Measurements from ENCODE around the gene DYNC1I1.

DYNC1I1 gene

DNA sequence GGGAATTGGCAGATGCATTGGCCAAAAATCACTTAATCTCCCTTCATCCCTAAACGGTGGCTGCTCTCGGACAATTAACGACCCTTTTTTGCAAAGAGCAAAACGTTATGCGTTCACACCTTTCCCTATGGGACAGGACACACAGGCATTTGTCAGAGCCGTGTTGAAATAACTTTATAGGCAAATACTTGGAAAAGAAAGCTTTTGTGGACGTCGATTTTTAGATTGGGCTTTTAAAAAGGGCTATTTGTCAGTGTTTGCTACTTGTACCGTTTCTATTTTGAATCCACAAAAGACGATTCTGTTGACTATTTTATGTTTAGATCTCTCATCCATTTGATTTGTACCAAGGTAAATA, 304.0 kb downstream of the DYNC1I1 start:
- H3K4me2 ChIP-seq: no peak overlapping the region
- no peaks in the 10 kb centered on the region for H3K36me3 ChIP-seq (ENCODE audit: insufficient read depth)
- no peak overlapping the region for H3K27ac ChIP-seq
- H2AFZ ChIP-seq (ENCODE audit: low read depth): no peak overlapping the region
- H3K4me1 ChIP-seq (ENCODE audit: low read depth, poor library complexity, severe bottlenecking): no peaks in the 10 kb centered on the region
- TF ChIP-seq, protein P1, sequence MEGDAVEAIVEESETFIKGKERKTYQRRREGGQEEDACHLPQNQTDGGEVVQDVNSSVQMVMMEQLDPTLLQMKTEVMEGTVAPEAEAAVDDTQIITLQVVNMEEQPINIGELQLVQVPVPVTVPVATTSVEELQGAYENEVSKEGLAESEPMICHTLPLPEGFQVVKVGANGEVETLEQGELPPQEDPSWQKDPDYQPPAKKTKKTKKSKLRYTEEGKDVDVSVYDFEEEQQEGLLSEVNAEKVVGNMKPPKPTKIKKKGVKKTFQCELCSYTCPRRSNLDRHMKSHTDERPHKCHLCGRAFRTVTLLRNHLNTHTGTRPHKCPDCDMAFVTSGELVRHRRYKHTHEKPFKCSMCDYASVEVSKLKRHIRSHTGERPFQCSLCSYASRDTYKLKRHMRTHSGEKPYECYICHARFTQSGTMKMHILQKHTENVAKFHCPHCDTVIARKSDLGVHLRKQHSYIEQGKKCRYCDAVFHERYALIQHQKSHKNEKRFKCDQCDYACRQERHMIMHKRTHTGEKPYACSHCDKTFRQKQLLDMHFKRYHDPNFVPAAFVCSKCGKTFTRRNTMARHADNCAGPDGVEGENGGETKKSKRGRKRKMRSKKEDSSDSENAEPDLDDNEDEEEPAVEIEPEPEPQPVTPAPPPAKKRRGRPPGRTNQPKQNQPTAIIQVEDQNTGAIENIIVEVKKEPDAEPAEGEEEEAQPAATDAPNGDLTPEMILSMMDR (conservative IDR thresholded peaks at IDR 0.05; ENCODE audit: low read depth, low read length): no peak
- H3K4me3 ChIP-seq (IDR thresholded peaks at IDR 0.05; ENCODE audit: insufficient read depth, low read depth, low read length): no peak overlapping the region
- H3K79me2 ChIP-seq (ENCODE audit: insufficient read depth, low read depth): no peaks in the 10 kb centered on the region
- H3K9ac ChIP-seq: no peak overlapping the region
- no peaks in the 10 kb centered on the region for H4K20me1 ChIP-seq (ENCODE audit: insufficient read depth)
- H3K27me3 ChIP-seq (ENCODE audit: insufficient read depth, low read depth): no peaks in the 10 kb centered on the region

DNA sequence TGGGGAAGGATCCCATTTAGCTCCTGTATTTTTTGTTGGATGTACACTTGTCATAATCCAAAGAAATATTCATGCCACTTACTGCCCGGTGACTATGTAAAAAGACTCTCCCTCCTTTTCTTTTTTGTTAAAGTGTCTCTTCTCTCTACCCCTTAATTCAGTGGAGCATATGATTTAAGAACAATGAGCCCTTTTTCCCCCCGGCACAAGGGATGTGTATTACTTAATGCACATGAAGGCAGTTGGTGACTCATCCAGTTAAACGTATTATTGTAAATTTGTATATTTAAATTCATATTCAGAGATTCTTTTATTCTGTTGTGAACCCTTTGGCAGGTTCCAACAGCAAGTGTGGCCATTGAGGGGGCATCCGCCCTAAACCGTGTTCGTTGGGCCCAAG, 307.7 kb downstream of the DYNC1I1 start:
- Histone ChIP-seq H3K79me2 (ENCODE audit: insufficient read depth, low read depth) (no peaks in the 10 kb centered on the region), H3K27ac (no peak overlapping the region), H3K4me3 (IDR thresholded peaks at IDR 0.05; ENCODE audit: insufficient read depth, low read depth, low read length) (no peak overlapping the region), H3K4me2 (no peak overlapping the region), H4K20me1 (ENCODE audit: insufficient read depth) (no peaks in the 10 kb centered on the region), H3K4me1 (ENCODE audit: low read depth, poor library complexity, severe bottlenecking) (no peaks in the 10 kb centered on the region), H2AFZ (ENCODE audit: low read depth) (no peak overlapping the region), H3K36me3 (ENCODE audit: insufficient read depth) (no peaks in the 10 kb centered on the region), H3K9ac (no peak overlapping the region), H3K27me3 (ENCODE audit: insufficient read depth, low read depth) (no peaks in the 10 kb centered on the region)
- TF ChIP-seq, protein P1 (conservative IDR thresholded peaks at IDR 0.05; ENCODE audit: low read depth, low read length): no peak

DNA sequence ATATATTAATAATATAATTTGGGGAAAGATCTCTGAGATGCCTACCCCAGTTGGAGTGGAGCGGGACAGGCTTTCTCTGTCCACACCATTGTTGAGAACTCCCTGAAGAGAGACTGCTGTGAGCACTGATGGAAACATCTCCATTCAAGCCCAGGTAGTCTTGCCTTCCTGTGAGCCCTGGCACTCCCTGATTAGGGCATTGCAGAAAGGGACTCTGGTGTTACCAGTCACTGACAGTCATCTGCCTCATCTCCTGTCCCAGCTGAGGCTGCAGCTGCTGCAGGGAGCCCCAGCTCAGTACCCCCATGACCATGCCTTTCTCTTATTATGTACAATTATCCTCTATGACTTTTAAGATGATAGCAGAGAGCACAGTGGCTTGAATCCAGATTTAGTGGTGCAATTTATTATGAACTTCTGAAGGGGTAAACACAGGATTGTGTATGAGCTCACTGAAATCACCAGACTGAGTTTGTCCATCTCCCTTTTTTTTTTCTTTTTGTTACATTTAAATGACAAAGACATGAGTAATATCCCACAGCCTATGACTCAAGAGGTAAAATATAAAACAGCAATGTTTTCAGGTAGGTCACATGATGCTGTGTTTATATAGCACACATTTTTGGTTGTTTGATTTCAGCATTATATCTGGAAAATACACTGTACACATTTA, 312.7 kb downstream of the DYNC1I1 start:
- Histone ChIP-seq H3K4me3 (IDR thresholded peaks at IDR 0.05; ENCODE audit: insufficient read depth, low read depth, low read length) (no peak overlapping the region), H3K4me1 (ENCODE audit: low read depth, poor library complexity, severe bottlenecking) (no peaks in the 10 kb centered on the region), H2AFZ (ENCODE audit: low read depth) (no peak overlapping the region), H3K27me3 (ENCODE audit: insufficient read depth, low read depth) (no peaks in the 10 kb centered on the region), H3K27ac (no peak overlapping the region), H3K4me2 (no peak overlapping the region), H3K9ac (no peak overlapping the region), H3K79me2 (ENCODE audit: insufficient read depth, low read depth) (no peaks in the 10 kb centered on the region), H4K20me1 (ENCODE audit: insufficient read depth) (no peaks in the 10 kb centered on the region), H3K36me3 (ENCODE audit: insufficient read depth) (no peaks in the 10 kb centered on the region)
- TF ChIP-seq, protein P1 (conservative IDR thresholded peaks at IDR 0.05; ENCODE audit: low read depth, low read length): no peak

DNA sequence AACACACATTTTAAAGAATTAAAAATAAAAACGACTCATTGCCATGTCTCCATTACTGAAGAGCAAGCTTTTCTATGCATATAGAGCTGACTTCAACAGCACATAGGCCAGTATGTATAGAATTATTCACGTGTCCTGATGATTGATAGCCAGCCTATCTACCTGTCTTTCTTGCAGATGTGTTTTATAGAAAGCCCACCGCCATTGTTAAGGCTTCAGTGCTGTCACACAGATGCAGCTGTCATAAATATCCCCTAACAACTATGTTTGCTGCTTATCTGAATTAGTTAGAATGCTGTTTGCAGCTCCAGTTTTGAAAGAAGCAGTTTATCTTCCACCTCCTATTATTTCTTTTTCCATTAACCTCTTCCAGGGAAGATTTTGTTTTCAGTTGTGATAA, 313.6 kb downstream of the DYNC1I1 start:
- no peaks in the 10 kb centered on the region for H4K20me1 ChIP-seq (ENCODE audit: insufficient read depth)
- H3K36me3 ChIP-seq (ENCODE audit: insufficient read depth): no peaks in the 10 kb centered on the region
- no peak overlapping the region for H3K4me3 ChIP-seq (IDR thresholded peaks at IDR 0.05; ENCODE audit: insufficient read depth, low read depth, low read length)
- no peak overlapping the region for H3K27ac ChIP-seq
- H3K4me1 ChIP-seq (ENCODE audit: low read depth, poor library complexity, severe bottlenecking): no peaks in the 10 kb centered on the region
- H3K79me2 ChIP-seq (ENCODE audit: insufficient read depth, low read depth): no peaks in the 10 kb centered on the region
- H3K9ac ChIP-seq: no peak overlapping the region
- TF ChIP-seq, protein P1 (conservative IDR thresholded peaks at IDR 0.05; ENCODE audit: low read depth, low read length): no peak
- H3K4me2 ChIP-seq: no peak overlapping the region
- H2AFZ ChIP-seq (ENCODE audit: low read depth): no peak overlapping the region
- no peaks in the 10 kb centered on the region for H3K27me3 ChIP-seq (ENCODE audit: insufficient read depth, low read depth)

Measured in KMS-11 (cell line).